Measurements from ENCODE around the gene CSNK1G1.
"Not testable (repeated sequence)": the region's sequence is repeated elsewhere in the genome, so short reads cannot be mapped to it uniquely, and the experiment has no call there.

Gene CSNK1G1

DNA sequence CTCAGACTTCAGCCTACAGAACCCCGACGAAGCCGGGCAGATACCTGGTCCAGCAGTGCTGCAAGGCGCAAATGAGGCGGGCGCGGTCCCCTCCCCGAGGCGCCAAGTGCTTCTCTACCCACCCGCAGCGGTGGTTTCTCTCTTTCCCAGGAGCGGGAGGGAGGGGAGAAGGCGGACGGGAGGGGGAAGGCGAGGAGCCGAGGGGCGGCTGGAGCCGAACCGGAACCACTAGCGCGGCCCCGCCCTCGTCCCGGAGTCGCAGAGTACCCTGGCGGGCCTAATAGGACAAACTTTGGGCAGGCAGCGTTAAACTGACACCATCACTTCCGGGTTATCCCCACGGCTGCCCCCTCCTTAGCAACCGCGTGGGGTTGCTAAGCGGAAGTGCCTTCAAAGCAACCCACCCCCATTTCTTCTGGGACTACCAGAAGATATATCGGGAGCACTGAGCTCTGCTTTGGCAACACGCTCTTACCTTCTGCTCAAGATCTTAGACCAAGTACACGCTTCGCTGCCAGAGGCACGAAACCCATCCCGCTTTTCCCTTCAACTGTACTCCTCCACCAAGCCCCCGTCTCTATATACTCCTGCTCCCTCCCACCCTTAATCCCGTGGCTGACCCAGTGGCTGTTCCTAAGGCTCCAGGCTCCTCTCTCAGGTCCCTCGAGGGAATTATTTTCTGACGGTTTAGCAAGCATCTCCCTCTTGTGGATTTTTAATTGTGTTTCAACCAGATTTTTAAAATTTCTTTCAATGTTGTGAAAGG lies at the start of gene CSNK1G1:
TSS of gene CSNK1G1 (minus strand) at position 230 of the 766 bp plus-strand sequence. CDS start 55,674 bp downstream, outside the sequence.
- FAIRE-seq, result peak; percentile 91

DNA sequence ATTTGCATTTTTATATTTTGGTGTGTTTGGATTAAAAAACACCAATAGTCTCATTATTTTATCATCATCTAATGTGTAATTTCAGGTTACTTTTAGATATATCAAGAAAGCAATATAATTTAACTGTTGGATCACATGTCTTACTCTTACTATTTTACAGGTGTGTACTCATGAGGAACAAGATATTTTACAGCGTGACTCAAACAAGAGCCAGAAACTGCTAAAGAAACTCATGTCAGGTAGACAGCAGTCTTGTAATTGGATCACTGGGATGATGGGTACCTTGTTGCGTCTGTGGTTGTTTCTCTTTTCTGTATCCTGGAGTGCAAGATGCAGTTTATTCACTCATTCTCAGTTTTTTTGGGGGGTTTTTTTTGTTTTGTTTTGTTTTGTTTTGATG lies 44.6 kb upstream of the CSNK1G1 start:
- FAIRE-seq, result no peak
- no peak for DNase-seq (ENCODE audit: low spot score)

More for the DNA sequence above, at the start of gene CSNK1G1:
- DNase-seq (ENCODE audit: low spot score), result peak; percentile 99

DNA sequence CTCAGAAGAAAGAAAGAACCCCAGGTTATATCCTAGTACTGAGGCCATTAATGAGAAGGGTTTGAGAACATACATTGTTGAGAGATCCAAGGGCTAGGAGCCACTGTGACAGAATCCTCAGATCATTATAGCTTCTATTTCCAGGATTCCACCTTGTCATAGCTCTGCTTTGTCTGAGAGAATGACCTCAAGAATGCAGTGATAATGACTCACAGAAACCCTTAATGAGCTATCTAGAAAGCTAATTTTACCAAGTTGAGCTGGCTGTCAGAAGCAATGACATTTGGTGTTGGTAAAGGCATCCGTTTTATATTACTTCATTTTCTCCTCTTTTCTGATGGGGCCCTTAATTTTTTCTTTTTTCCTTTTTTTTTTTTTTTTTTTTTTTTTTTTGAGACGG lies 42.6 kb upstream of the CSNK1G1 start:
- DNase-seq (ENCODE audit: low spot score) (no peak), FAIRE-seq (no peak)

DNA sequence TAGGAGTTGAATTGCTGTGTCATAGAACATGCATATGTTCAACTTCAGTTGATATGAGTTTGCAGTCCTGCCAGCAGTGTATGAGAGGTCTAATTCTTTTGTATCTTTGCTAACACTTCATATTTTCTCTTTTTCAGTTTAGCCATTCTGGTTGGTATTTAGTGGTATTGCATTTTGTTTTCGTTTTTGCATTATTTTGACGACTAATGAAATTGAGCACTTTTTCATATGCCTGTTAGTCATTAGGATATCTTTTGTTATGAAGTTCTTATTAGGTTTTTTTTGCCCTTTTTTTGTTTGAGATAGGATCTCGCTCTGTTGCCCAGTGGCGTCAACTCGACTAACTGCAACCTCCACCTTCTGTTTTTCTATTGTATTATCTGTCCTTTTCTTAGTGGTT lies 40.8 kb upstream of the CSNK1G1 start:
- no peak for DNase-seq (ENCODE audit: low spot score)
- no peak for FAIRE-seq

DNA sequence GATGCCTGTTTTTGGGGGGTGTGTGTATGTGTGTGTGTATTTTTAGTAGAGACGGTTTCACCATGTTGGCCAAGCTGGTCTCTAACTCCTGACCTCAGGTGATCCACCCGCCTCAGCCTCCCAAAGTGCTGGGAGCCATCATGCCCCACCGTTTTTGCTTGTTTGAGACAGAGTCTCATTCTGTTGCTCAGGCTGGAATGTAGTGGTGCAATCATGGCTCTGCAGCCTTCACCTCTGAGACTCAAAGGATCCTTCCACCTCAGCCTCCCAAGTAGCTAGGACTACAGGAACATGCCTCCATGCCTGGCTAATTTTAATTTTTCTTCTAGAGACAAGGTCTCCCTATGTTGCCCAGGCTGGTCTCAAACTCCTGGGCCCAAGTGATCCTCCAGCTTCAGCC lies 36.5 kb upstream of the CSNK1G1 start:
- not testable (repeated sequence) for DNase-seq (ENCODE audit: low spot score); FAIRE-seq

DNA sequence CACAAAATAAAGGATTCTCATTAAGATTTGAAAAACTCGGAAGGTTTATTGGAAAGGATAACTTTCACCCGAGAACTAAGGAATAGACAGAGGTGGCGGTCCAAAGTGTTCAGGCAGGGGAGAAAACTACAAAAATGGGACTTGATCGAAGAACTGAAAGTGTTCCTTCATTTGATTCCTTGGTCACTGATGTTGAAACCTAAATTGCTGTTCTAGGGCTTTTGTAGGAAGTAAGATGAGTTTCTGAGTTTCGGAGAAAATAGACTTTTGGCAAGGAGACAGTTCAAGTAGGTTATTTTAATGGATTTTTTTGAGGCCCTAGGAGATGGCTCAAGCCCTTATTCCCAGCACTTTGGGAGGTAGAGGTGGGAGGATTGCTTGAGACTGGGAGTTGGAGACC lies 33.1 kb upstream of the CSNK1G1 start:
- DNase-seq (ENCODE audit: low spot score), result no peak
- FAIRE-seq, result no peak

DNA sequence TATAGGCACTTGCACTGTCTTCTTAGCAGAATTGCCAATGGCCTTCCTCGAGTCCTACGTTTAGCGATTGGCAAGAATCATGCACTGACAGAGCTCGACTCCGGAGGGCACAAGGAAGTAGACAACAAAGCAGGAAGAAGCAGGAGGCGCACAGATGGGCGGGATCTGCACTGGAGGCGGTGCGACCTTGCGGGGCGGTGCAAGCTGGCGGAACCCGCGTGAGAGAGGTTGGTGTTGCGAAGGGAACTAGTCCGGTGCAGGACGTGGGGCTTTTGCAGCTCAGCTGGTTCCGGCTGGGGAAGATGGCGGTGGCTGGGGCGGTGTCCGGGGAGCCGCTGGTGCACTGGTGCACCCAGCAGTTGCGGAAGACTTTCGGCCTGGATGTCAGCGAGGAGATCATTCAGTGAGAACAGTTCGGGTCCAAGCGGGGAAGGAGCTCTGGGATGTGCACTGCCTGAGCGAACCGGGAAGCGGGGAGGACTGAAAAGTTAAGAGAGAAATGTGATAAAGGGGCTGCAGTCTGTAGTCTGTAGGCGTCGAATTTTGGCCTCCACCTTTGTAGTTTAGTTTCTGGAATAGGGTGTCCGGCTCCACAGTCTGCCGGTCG lies 31.7 kb upstream of the CSNK1G1 start, which contains the start of gene TRIP4:
TSS of gene TRIP4 (plus strand) at position 275 of the 607 bp plus-strand sequence. CDS start at position 303, 28 bp downstream.
- peak; percentile 96 for DNase-seq (ENCODE audit: low spot score)
- peak; percentile 99 for FAIRE-seq

DNA sequence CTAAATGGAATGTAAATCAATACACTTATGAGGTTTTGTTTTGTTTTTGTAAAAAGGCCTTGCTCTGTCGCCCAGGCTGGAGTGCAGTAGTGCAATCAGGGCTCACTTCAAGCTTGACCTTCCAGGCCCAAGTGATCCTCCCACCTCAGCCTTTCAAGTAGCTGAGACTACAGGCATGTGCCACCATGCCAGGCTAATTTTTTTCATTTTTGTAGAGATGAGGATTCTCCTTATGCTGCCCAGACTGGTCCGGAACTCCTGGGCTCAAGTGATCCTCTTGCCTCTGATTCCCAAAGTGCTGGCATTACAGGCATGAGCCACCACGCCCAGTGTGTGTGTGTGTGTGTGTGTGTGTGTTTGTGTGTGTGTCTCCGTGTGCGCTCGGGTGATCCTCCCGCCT lies 30.3 kb upstream of the CSNK1G1 start:
- FAIRE-seq, result no peak
- DNase-seq (ENCODE audit: low spot score), result no peak

DNA sequence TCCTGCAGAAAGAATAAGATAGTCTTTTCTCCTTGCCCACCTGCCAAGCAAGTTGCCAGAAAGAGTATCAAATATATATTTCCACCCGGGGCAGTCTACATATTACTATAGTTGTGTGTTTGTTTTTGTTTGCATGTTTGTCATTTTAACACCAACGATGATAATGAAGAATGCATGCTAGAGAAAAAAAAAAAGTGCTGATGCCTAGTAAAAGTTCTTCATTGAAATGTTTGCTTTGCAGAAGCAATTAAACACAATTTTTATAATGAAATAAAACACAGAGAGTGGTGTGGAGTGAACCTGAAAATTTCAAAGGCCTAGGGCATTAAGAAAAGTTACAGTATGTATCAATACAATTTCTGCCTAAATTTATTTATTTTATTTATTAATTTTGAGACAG lies 27.8 kb upstream of the CSNK1G1 start:
- no peak for DNase-seq (ENCODE audit: low spot score)
- FAIRE-seq, result no peak

DNA sequence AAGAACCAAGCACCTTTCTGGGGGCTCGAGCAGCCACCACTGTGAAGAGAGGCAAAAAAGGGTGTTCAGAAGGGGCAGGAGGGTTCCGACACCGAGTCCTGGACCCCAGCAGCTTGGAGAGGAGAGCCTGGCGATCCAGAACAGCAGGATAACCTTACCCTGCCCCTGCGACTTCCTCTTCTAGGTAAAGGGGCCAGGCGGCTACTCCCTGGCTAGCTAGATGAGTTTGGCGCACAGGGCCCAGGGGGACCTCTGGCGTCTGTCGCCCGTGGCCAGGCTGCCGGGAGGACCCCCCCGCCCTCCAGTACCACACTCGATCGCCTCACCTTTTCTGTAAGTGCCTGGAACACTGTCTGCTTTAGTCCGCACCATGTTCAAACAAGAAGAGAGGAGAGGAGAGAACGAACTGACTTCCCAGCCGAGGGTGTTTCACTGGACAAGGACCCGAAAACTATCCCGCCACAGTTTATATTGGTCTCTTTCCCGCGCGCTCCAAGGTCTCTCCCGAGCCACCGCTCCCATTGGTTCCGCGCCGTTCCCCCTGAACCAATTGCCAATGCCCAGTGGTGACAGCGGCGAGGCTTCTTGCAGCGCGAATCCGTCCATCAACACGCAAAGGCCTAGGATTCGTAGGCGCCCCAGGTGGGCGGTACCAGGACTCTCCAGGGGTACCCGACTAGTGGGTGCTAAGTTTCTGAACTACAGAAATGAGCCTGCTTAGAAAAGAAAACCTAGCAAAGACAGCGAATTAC lies 25.2 kb upstream of the CSNK1G1 start, which contains the start of gene PCLAF:
TSS of gene PCLAF (minus strand) at position 442 of the 752 bp plus-strand sequence. CDS start at position 372, 70 bp downstream.
- peak; percentile 79 for FAIRE-seq
- DNase-seq (ENCODE audit: low spot score), result peak; percentile 99

DNA sequence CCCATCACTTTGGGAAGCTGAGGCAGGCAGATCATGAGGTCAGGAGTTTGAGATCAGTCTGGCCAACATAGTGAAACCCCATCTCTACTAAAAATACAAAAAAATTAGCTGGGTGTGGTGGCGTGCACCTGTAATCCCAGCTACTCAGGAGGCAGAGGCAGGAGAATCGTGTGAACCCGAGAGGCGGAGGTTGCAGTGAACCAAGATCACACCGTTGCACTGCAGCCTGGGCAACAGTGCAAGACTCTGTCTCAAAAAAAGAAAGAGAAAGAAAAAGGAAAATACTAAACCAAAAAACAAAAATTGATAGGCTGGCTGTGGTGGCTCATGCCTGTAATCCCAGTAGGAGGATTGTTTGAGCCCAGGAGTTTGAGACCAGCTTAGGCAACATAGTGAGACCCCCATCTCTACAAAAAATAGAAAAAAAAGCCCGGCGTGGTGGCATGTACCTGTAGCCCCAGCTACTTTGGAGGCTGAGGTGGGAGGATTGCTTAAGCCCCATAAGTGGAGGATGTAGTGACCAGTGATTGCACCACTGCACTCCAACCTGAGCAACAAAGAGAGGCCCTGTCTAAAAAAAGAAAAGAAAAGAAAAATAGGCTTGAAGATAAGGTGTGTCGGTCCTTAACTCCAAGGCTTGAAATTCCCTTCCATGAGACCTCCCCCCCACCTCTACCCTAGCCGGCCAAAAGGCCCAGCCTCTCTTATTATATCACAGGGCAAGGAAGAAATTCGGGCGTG lies 24.3 kb upstream of the CSNK1G1 start:
- DNase-seq (ENCODE audit: low spot score); FAIRE-seq: not testable (repeated sequence)

DNA sequence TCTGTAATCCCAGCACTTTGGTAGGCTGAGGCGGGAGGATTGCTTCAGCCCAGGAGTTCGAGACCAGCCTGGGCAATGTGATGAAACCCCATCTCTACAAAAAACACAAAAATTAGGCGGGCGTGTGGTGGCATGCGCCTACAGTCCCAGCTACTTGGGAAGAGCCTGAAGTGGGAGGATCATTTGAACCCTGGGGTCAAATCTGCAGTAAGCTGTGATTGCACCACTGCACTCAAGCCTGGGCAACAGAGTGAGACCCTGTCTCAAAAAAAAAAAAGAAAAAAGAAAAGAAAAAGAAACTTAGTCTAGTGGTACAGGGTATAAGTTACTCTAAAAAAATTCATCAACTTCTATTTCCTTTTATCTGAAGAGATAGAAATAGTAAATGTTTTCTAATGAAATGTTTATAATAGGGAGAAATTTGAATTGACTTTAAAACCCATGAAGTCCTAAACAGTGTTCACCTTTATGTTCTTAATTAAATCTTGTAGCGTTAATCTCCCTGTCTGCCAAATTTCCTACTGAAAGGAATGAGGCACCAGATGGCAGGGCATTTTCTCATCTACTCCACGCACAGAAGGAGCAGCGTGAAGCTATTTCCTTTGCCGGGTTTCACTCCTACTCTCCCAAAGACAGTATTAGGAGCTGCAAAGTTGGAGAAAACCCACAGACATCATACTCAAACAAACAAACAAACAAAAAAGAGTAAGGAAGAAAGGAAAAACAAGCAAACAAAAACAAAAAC lies 23.4 kb upstream of the CSNK1G1 start:
- FAIRE-seq, result no peak
- no peak for DNase-seq (ENCODE audit: low spot score)

DNA sequence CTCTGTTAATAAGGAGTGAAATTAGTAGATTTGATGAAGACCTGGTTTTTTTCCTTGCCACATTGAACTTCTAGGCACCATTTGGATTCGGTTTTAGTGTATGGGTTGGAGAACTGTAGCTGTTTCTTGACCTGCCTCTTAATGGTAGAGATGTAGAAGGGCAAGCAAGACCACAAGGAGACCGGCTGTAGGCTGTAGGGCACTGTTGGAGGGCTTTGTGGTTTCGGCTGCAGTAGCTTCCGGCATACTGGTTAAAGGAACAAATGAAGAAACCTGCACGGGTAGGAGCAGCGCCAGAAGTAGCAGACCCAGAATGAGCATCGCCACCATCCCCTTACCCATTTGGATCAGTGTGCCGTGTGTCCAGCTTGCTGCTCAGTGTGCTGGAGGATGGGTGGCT lies 17.4 kb upstream of the CSNK1G1 start:
- no peak for DNase-seq (ENCODE audit: low spot score)
- no peak for FAIRE-seq

DNA sequence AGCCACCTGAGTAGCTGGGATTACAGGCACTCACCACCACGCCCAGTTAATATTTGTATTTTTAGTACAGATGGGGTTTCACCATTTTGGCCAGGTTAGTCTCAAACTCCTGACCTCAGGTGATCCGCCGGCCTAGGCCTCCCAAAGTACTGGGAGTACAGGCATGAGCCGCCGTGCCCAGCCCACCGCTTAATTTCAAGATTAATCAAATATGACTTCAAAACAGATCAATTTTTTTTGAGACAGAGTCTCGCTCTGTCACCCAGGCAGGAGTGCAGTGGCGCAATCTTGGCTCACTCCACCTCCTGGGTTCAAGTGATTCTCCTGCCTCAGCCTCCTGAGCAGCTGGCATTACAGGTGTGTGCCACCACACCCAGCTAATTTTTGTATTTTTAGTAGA lies 15.4 kb upstream of the CSNK1G1 start:
- not testable (repeated sequence) for FAIRE-seq; DNase-seq (ENCODE audit: low spot score)

DNA sequence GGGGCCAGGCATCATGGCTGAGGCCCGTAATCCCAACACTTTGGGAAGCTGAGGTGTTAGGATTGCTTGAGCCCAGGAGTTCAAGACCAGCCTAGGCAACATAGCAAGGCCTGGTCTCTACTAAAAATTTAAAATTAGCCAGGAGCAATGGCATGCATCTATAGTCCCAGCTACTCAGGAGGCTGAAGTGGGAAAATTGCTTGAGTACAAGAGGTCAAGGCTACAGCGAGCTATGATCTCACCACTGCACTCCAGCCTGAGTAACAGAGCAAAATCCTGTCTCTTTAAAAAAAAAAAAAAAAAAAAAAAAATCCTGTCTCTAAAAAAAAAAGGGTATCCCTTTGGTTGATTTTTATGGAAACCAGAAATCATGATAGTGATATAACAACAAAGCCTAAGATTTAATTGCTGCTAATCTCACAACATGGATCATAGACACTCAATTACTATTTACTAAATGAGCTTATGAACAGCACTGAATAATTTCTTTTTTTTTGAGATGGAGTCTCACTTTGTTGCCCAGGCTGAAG lies 13.2 kb upstream of the CSNK1G1 start:
- FAIRE-seq (no peak), DNase-seq (ENCODE audit: low spot score) (no peak)

DNA sequence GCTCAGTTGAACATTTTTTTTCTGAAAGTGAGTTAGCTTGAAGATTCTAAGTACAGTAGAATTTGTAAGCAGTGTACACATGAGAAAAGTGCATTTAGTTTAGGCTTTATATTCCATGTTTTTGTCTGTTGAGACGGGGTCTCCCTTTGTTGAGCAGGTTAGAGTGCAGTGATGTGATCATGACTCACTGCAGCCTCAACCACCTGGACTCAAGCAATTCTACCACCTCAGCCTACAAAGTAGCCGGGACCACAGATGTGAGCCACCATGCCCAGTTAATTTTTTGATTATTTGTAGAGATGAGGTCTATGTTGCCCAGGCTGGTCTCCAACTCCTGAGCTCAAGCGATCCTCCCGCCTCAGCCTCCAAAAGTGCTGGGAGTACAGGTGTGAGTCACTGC lies 5.3 kb upstream of the CSNK1G1 start:
- FAIRE-seq (no peak), DNase-seq (ENCODE audit: low spot score) (no peak)

DNA sequence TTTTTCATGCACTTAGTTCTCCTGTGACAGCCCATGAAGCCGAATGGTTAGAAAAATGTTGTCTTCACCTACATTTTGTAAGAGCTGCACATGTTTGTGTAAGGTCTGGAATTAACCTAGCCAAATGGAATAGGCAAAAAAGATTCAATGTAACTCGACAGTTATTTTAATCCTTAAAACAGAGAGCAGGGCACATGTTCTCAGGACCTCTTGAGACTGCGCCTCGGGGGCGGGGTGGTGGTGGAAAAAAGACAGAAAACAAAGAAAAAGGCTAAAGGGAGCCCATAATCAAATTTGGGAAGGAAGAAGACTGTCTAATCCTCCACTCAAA lies 702 bp upstream of the CSNK1G1 start:
- DNase-seq (ENCODE audit: low spot score) (no peak), FAIRE-seq (no peak)

DNA sequence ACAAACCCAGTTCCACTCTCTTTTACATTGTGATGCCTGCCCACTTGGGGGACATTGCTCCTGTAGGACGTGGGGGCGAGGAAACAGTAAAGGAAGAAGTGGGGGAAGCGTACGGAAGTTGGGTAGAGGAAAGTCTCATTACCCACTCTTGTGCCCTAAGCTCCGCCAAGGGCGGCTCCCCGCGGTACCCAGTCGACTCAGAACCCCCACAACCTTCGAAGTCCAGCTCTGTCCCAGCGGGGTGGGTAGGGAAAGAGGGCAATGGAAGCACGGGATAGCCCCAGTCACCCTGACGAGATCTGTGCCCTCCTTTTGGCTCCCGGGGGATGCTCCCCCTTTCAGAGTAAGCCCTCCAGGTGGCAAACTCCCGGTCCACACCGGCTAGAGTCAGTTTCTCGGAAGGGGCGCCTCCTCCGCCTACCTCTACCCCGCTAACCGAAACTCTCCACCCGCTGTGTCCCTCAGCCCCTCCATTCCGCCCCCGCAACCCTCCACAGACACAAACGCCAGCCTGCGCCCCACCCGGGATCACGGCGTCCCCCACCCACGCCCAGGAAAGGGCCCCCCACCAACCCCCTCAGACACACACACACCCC lies 527 bp downstream of the CSNK1G1 start:
- peak; percentile 37 for DNase-seq (ENCODE audit: low spot score)
- FAIRE-seq, result no peak

DNA sequence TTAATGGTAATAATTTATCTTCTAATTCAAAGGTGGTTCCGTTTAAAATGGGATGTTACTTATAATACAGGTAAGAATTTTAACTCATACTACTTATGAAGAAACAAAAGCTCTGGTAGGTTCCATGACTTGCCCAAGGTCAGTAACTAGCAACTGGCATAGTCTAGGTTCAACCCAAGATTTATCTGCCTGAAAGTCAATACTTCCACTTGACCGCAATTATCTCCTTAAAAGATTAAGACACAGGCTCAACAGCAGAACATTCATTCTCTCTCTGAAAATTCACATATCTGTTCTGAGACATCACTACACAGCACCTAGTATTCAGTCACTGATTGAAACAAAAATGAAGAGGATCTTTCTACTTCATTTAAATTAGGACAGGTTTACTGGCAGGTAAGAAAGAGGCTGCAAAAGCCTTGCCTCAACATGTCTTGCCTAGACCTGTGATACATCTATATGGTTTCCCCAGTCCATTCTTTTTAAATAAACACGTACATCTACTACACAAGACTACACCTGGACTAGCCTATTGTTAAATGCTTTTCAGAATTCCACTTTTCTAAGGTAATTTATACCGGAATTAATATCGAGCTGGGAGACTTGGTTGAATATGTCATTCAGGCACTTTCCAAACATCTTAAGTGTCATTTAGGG lies 1.2 kb downstream of the CSNK1G1 start:
- FAIRE-seq (no peak), DNase-seq (ENCODE audit: low spot score) (no peak)
